Progenitor cell of endocrine pancreas (in vitro differentiated cells): Measurements from ENCODE around the gene TUBB8B. TPM values are rescaled to one million over a fixed set of nuclear protein-coding genes. Genes with fewer than 3 reads are reported as not detected.
"Not testable (repeated sequence)": the region's sequence is repeated elsewhere in the genome, so short reads cannot be mapped to it uniquely, and the experiment has no call there.

Experiments used
- DNase-seq: peaks from one replicate; pipeline ENCODE4 v3.0.0; 2021; ENCODE audit warnings: low spot score; ENCODE audit not compliant: unreplicated experiment
- H3K27ac Mint-ChIP-seq: 2 replicates; pipeline ENCODE4 v1.8.0; 2021; ENCODE audit warnings: mild to moderate bottlenecking, moderate library complexity, mixed read lengths
- H3K27me3 Mint-ChIP-seq: 2 replicates; pipeline ENCODE4 v1.8.0; 2021; ENCODE audit warnings: mixed read lengths
- H3K36me3 Mint-ChIP-seq: 2 replicates; pipeline ENCODE4 v1.8.0; 2022; ENCODE audit warnings: mixed read lengths; ENCODE audit not compliant: insufficient read depth
- H3K4me1 Mint-ChIP-seq: 2 replicates; pipeline ENCODE4 v1.8.0; 2021; ENCODE audit warnings: low read depth, mixed read lengths
- H3K4me3 Mint-ChIP-seq: 2 replicates; pipeline ENCODE4 v1.8.0; 2021; ENCODE audit warnings: low read depth, mild to moderate bottlenecking, moderate library complexity, mixed read lengths
- H3K9me3 Mint-ChIP-seq: 2 replicates; pipeline ENCODE4 v1.8.0; 2021; ENCODE audit warnings: low read depth, mixed read lengths
- CTCF ChIP-seq: fragments of 200-600 bp; sonication (generic); IDR thresholded peaks from one replicate; pipeline ENCODE4 v1.5.0; 2021; ENCODE audit warnings: antibody characterized with exemption, mild to moderate bottlenecking; ENCODE audit not compliant: unreplicated experiment
- long read RNA-seq: library from polyadenylated mRNA; unstranded; transcript quantifications from one replicate; pipeline ENCODE4 v2.0.0, GENCODE V29; 2020
- total RNA-seq: library from RNA; stranded (reverse); gene quantifications from 2 replicates; pipeline ENCODE4 v1.2.1, GENCODE V29; 2021

The TUBB8B gene
- 0.64 and 0.93 TPM in 2 replicates for total RNA-seq
- long read RNA-seq = 0 reads

- not testable (repeated sequence) for H3K9me3 Mint-ChIP-seq
These were observed at the start of gene TUBB8B for GRCh38 chr18:49176-49665. Gene TUBB8B, minus strand, starts transcription at chr18:49615. Its CDS starts 58 bp downstream, at chr18:49557.

DNA sequence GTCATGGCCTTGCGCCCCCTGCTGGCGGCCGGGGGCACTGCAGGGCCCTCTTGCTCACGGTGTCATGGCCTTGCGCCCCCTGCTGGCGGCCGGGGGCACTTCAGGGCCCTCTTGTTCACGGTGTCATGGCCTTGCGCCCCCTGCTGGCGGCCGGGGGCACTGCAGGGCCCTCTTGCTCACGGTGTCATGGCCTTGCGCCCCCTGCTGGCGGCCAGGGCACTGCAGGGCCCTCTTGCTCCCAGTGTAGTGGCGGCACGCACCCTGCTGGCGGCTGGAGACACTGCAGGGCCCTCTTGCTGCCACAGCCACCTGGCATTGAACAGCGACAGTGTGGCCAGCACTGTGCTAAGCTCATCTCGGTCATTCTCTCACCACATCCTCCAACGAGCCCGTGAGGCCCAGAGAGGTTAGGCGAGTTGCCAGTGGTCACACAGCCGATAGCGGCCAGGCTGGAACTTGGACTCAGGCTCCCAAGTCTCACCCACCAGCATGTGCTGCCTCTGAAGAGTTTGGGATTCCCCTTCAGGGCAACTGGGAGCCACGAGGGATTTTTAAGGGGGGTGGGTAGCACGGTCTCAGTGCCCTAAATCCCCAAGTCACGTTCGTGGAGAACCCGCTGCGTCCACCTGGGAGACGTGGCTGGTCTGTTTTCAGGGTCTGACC lies 48.0 kb upstream of the TUBB8B start:
- H3K27ac Mint-ChIP-seq, H3K27me3 Mint-ChIP-seq: not testable (repeated sequence)

More at GRCh38 chr18:49176-49665, at the start of gene TUBB8B:
- H3K27ac Mint-ChIP-seq, H3K4me1 Mint-ChIP-seq, H3K4me3 Mint-ChIP-seq, H3K27me3 Mint-ChIP-seq, H3K36me3 Mint-ChIP-seq, DNase-seq: not testable (repeated sequence)

DNA sequence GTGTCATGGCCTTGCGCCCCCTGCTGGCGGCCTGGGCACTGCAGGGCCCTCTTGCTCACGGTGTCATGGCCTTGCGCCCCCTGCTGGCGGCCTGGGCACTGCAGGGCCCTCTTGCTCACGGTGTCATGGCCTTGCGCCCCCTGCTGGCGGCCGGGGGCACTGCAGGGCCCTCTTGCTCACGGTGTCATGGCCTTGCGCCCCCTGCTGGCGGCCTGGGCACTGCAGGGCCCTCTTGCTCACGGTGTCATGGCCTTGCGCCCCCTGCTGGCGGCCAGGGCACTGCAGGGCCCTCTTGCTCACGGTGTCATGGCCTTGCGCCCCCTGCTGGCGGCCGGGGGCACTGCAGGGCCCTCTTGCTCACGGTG lies 47.3 kb upstream of the TUBB8B start:
- H3K27ac Mint-ChIP-seq, H3K4me3 Mint-ChIP-seq, H3K27me3 Mint-ChIP-seq, H3K4me1 Mint-ChIP-seq, DNase-seq, H3K36me3 Mint-ChIP-seq: not testable (repeated sequence)
- TF ChIP-seq CTCF = peak; percentile 5
- peaks cover 27% of the 10 kb centered on the region for H3K9me3 Mint-ChIP-seq

More for the DNA sequence above, 48.0 kb upstream of the TUBB8B start:
- not testable (repeated sequence) for H3K4me1 Mint-ChIP-seq, H3K4me3 Mint-ChIP-seq, H3K36me3 Mint-ChIP-seq, DNase-seq
- TF ChIP-seq CTCF = peak; percentile 23
- peaks cover 27% of the 10 kb centered on the region for H3K9me3 Mint-ChIP-seq

DNA sequence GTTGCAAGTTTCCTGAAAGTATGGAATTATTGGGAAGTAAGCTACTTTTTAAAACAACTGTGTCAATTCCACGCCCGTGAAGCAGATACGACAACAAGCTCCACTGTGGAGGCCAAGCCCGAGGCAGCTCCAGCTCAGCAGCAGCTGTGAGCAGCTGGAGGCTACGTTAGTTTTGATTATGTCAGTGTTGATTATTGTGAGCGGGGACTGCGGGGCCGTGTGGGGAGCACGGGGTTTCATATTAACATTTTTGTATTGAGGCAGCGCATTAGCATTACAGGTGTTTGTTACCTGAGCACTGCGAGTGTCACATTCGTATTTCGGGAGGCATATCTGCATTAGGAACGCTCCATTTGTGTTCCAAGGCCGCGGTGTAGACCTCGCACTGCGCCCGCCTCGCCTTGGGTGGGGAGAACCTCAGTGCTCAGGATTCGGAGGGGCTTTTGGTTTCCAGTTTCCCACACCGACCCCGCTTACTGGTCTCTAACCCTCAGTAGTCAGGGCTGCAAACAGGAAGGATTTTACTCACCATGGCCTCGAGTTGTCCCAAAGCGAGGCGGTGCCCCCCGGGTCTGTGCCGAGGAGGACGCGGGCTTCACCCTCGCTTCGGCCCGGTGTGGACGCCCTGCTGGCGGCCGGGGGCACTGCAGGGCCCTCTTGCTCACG lies 46.8 kb upstream of the TUBB8B start:
- not testable (repeated sequence) for H3K36me3 Mint-ChIP-seq, H3K4me3 Mint-ChIP-seq, DNase-seq, H3K4me1 Mint-ChIP-seq, H3K27ac Mint-ChIP-seq, H3K27me3 Mint-ChIP-seq
- peaks cover 27% of the 10 kb centered on the region for H3K9me3 Mint-ChIP-seq

DNA sequence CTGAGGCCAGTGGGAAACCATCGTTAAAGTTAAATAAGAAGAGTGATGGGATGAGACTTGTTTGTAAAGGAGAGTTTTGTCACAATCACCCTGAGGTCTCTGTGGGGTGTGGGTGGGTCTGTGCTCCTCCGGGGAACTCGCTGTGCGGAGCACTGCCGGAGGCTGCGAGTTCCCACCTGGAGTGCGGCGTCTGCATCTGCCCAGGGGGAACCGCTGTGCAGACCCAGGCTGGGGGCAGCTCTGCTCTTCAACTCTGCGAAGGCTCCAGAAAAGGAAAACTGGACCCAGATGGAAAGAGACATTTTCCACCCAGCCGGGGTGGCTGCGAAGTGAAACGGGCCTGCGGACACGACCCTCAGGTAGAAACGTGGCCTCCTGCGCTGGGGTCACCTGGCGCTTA lies 46.2 kb upstream of the TUBB8B start:
- H3K27me3 Mint-ChIP-seq, DNase-seq, H3K4me1 Mint-ChIP-seq, H3K27ac Mint-ChIP-seq, H3K4me3 Mint-ChIP-seq, H3K36me3 Mint-ChIP-seq: not testable (repeated sequence)
- H3K9me3 Mint-ChIP-seq = peaks cover 23% of the 10 kb centered on the region

- DNase-seq, H3K27me3 Mint-ChIP-seq, H3K4me3 Mint-ChIP-seq, H3K4me1 Mint-ChIP-seq, H3K27ac Mint-ChIP-seq, H3K36me3 Mint-ChIP-seq: not testable (repeated sequence)
- peaks cover 18% of the 10 kb centered on the region for H3K9me3 Mint-ChIP-seq
These were observed 44.5 kb upstream of the TUBB8B start for GRCh38 chr18:93897-94408.

DNA sequence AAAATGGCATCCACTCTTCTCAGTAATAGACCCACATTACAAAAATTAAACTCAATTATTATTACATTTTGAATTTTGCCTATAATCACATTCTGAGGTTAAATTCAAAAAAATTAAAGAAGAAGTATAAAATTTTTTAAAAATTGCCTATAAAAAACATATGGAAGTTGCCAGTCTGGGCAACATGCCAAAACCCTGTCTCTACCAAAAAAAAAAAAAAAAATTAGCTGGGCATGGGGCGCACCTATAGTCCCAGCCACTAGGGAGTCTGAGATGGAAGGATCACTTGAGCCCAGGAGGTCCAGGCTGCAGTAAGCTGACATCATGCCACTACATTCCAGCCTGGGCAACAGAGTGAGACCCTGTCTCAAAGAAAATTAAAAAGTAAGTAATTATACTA lies 42.1 kb upstream of the TUBB8B start:
- not testable (repeated sequence) for DNase-seq, H3K4me3 Mint-ChIP-seq, H3K36me3 Mint-ChIP-seq, H3K4me1 Mint-ChIP-seq, H3K27ac Mint-ChIP-seq, H3K27me3 Mint-ChIP-seq
- H3K9me3 Mint-ChIP-seq = peaks cover 16% of the 10 kb centered on the region

DNA sequence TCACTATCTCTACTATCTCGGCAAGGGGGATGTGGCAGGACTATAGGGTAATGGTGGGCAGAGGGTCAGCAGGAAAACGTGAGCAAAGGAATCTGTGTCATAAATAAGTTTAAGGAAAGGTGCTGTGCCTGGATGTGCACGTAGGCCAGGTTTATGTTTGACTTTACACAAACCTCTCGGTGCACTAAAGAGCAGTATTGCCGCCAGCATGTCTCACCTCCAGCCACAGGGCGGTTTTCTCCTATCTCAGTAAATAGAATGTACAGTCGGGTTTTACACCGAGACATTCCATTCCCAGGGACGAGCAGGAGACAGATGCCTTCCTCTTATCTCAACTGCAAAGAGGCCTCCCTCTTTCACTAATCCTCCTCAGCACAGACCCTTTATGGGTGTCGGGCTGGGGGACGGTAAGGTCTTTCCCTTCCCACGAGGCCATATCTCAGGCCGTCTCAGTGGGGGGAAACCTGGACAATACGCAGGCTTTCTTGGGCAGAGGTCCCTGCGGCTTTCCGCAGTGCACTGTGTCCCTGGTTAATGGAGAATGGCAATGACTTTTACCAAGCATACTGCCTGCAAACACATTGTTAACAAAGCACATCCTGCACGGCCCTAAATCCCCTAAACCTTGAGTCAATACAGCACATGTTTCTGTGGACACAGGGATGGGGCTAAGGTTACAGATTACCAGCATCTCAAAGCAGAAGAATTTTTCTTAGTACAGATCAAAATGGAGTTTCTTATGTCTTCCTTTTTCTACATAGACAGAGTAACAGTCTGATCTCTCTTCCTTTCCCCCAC lies 41.2 kb upstream of the TUBB8B start:
- not testable (repeated sequence) for H3K36me3 Mint-ChIP-seq, H3K4me1 Mint-ChIP-seq, H3K27me3 Mint-ChIP-seq, DNase-seq, H3K27ac Mint-ChIP-seq, H3K4me3 Mint-ChIP-seq
- H3K9me3 Mint-ChIP-seq = peaks cover 12% of the 10 kb centered on the region

DNA sequence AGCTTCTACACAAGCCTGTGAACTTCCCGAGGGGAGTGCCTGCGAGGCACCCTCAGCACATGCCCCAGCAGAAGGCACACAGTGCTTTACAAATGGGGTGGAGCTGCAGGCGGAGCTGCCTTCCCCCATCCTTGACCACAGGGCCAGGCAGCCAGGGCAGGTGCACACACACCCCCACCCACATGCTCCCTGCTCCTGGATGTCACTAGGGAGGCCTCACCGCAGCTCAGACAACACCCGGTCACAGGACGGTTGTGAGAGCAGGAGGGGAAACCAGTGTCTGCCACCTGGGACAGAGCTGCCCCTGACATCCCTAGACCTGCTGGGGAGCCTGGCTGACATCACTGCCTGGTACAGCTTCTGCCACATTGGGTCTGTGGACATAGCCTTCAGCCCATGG lies 39.7 kb upstream of the TUBB8B start:
- peaks cover 17% of the 10 kb centered on the region for H3K9me3 Mint-ChIP-seq
- H3K4me3 Mint-ChIP-seq, DNase-seq, H3K27me3 Mint-ChIP-seq, H3K27ac Mint-ChIP-seq, H3K36me3 Mint-ChIP-seq, H3K4me1 Mint-ChIP-seq: not testable (repeated sequence)

DNA sequence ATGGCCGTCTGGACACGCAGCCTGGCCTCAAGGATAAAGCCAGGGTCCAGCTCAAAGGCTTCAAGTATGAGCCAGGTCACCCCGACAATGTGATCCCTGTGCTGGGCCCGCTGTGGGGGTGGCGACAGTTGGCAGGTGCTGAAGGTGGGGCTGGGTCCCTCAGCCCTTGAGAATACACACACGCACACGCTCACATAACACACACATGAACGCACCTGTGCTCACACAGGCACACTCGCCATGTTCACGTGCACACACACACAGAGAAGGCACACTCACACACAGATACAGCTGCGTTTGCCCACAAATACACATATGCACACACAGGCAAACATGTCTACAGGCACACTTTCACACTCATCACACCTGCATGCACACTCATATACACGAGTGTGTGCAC lies 35.4 kb upstream of the TUBB8B start:
- peaks cover 22% of the 10 kb centered on the region for H3K9me3 Mint-ChIP-seq
- H3K36me3 Mint-ChIP-seq, DNase-seq, H3K4me1 Mint-ChIP-seq, H3K4me3 Mint-ChIP-seq, H3K27ac Mint-ChIP-seq, H3K27me3 Mint-ChIP-seq: not testable (repeated sequence)
